Measurements from ENCODE around the gene FILIP1L. TPM values are rescaled to one million over a fixed set of nuclear protein-coding genes. Genes with fewer than 3 reads are reported as not detected.

FILIP1L gene
- total RNA-seq, 2 donors from 2014 or later: 9.5 to 28.2 TPM

DNA sequence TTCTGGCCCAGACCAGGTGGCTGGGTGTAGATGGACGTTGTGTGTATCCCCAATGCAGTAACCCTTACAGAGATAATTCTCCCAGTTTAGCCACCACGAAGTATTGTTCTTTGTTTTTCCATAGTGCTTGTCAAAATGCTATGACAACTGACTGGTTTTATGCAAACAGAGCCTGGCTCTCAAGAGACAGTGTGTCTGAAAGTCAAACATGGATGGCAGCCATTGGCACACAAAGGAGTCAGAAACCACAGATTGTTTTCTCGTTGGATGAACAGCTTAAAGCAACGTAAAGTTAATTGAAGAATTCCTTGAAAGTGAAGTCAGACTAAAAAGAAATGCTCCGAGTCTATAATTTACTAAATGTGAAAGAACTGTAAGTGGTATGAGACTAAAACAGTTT is 91.2 kb downstream of the FILIP1L start:
- intact Hi-C loops (cut with DNase I): no loop called here
- DNase-seq (ENCODE audit: low spot score): peak; percentile 37
- no peaks in the 10 kb centered on the region for H3K36me3 ChIP-seq
- H3K4me1 ChIP-seq (replicated peaks): peaks cover 12% of the 10 kb centered on the region
- H3K27ac ChIP-seq: peak overlapping the region; percentile 39 to 55
- H3K4me3 ChIP-seq: no peak overlapping the region
- no peaks in the 10 kb centered on the region for H3K9me3 ChIP-seq
- no peak for TF ChIP-seq POLR2A (IDR thresholded peaks at IDR 0.05)
- TF ChIP-seq CTCF (IDR thresholded peaks at IDR 0.05): no peak
- TF ChIP-seq POLR2AphosphoS5 (IDR thresholded peaks at IDR 0.05): peak; percentile 54
- 25% methylated on average over 5 of the region's 5 CpGs for WGBS
- no peaks in the 10 kb centered on the region for H3K27me3 ChIP-seq (replicated peaks; ENCODE audit: insufficient read depth)

DNA sequence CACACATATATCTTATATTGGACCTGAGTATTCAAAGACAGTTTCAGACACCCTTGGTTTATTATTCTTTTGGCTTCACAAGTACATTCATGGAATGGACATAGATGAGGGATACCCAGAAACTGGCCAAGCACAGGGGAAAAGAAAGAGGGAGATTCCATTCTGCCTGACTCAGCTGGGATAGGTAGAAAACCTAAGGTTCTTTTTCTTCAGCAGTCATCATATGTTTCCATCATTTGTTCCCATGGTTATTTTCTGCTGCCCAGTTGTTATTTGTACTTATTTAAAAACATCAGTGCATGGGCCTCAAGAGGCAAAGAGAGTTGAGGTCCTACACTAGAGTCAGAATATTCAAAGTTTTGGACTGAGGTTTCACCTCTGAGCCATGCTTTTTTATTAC is 91.8 kb downstream of the FILIP1L start:
- DNase-seq (ENCODE audit: low spot score): no peak
- TF ChIP-seq POLR2A (IDR thresholded peaks at IDR 0.05) (no peak), CTCF (IDR thresholded peaks at IDR 0.05) (no peak), POLR2AphosphoS5 (IDR thresholded peaks at IDR 0.05) (no peak)
- H3K4me1 ChIP-seq (replicated peaks): peaks cover 12% of the 10 kb centered on the region
- H3K9me3 ChIP-seq: no peaks in the 10 kb centered on the region
- intact Hi-C loops (cut with DNase I): no loop called here
- peak overlapping the region in 1 of 2 donors; percentile 39 for H3K27ac ChIP-seq
- H3K36me3 ChIP-seq: no peaks in the 10 kb centered on the region
- H3K27me3 ChIP-seq (replicated peaks; ENCODE audit: insufficient read depth): no peaks in the 10 kb centered on the region
- H3K4me3 ChIP-seq: no peak overlapping the region

DNA sequence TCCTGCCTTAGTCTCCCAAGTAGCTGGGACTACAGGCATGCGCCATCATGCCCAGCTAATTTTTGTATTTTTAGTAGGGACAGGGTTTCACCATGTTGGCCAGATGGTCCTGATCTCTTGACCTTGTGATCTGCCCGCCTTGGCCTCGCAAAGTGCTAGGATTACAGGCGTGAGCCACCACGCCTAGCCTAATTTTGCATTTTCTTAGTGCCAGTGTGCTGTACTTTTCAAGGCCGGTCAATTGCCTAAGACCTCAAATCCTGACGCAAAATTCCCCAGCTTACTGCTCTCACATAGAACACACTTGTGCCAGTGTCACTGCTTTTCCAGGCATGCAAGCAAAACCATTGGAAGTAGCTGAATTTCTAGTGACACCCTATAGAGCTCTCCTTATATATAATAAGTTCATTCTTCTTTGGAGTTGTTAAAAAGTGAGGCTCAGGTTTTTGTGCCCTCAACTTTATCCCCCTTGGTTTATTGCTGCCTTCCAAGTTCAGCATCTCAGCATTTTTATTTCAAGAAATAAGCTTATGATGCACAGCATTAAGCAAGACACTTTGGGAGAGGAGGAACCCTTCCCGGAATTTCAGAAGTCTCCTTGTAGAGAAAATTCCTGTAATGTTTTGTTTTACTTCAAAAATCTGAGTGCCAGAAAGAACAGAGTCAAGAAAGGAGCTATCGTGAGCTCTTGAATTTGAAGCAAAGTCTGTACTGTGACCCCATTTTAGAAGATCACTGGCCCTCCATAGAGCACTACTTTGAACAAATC is 93.2 kb downstream of the FILIP1L start:
- intact Hi-C loops (cut with DNase I): no loop called here
- H3K27ac ChIP-seq: no peak overlapping the region
- no peak for TF ChIP-seq POLR2AphosphoS5 (IDR thresholded peaks at IDR 0.05)
- H3K9me3 ChIP-seq: no peaks in the 10 kb centered on the region
- H3K4me3 ChIP-seq: no peak overlapping the region
- peaks cover 12% of the 10 kb centered on the region for H3K4me1 ChIP-seq (replicated peaks)
- no peaks in the 10 kb centered on the region for H3K27me3 ChIP-seq (replicated peaks; ENCODE audit: insufficient read depth)
- WGBS: 95% methylated on average over 9 of the region's 9 CpGs
- H3K36me3 ChIP-seq: no peaks in the 10 kb centered on the region
- DNase-seq (ENCODE audit: low spot score): no peak

DNA sequence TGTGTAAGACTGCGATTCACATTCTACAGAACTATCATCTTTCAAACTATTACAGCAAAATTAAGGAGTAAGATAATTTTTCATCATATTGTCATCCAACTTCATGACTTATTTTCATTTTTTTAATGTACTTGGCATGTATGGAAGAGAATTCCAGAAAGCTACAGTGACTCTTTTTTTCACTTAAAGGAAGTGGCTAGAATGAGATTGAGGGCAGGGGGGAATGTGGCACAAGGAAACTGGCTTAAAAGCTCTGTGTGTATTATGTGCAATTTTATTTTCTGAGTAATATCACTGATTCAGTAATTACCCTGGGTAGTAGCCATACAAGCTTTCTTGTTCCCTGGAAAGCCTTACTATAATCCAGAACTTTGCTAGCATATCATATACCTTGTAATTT is 94.6 kb downstream of the FILIP1L start:
- no peaks in the 10 kb centered on the region for H3K36me3 ChIP-seq
- WGBS: 85% methylated on average over 1 of the region's 1 CpG
- H3K27me3 ChIP-seq (replicated peaks; ENCODE audit: insufficient read depth): no peaks in the 10 kb centered on the region
- TF ChIP-seq POLR2A (IDR thresholded peaks at IDR 0.05) (no peak), POLR2AphosphoS5 (IDR thresholded peaks at IDR 0.05) (no peak), CTCF (IDR thresholded peaks at IDR 0.05) (no peak)
- DNase-seq (ENCODE audit: low spot score): no peak
- H3K27ac ChIP-seq: no peak overlapping the region
- H3K4me1 ChIP-seq (replicated peaks): peaks cover 12% of the 10 kb centered on the region
- H3K9me3 ChIP-seq: no peaks in the 10 kb centered on the region
- intact Hi-C loops (cut with DNase I): no loop called here
- no peak overlapping the region for H3K4me3 ChIP-seq

DNA sequence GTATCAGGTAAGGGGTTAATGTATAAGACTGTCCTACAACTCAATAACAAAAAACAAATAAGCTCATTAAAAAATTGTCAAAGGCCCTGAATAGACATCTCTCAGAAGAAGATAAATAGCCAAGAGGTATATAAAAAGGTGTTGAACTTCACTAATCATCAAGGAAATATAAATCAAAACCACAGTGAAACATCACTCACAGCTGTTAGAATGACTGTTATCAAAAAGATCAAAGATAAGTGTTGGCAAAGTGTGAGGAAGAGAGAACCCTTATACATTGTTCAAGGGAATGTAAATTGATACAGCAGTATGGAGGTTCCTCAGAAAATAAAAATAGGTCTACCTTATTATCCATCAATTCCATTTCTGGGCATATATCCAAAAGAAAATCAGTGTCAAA is 95.5 kb downstream of the FILIP1L start:
- peaks cover 8% of the 10 kb centered on the region for H3K4me1 ChIP-seq (replicated peaks)
- no peak overlapping the region for H3K27ac ChIP-seq
- H3K9me3 ChIP-seq: no peaks in the 10 kb centered on the region
- H3K27me3 ChIP-seq (replicated peaks; ENCODE audit: insufficient read depth): no peaks in the 10 kb centered on the region
- H3K36me3 ChIP-seq: no peaks in the 10 kb centered on the region
- TF ChIP-seq POLR2AphosphoS5 (IDR thresholded peaks at IDR 0.05) (no peak), CTCF (IDR thresholded peaks at IDR 0.05) (no peak), POLR2A (IDR thresholded peaks at IDR 0.05) (no peak)
- DNase-seq (ENCODE audit: low spot score): no peak
- intact Hi-C loops (cut with DNase I): no loop called here
- H3K4me3 ChIP-seq: no peak overlapping the region
